ENCODE data around the gene NRXN3.

NRXN3 gene

DNA sequence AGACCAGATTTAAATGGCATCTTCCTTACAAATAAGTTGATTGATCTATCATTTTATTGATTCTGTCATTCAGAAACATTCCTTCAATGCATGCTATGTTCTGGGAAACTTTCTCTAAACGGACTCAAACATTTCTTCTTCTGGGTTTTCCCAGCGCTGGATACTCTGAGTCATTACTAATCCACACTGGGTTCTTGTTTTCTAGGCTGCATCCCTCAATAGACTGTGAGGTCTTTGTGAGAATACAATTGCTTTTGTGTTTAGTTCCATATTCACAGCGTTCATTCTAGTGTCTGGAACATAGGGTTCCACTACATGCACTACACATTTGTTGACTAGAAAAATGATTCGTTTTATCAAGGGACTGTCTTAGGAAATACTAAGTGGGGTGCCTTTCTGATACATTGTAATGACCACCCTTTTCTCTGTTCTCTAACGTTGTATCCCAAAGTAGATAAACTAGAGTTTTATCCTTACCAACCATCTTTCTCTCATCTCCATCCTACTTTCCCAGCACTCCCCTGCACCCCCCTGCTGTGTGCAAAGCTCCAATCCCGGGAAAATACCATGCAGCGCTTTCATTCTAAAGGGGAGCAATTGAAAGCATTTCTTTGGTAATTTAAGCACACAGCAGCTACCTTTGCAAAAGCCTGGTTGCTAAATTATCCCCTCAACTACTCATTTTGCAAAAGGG is 1162.5 kb downstream of the NRXN3 start:
- no peak overlapping the region for H3K4me3 ChIP-seq (ENCODE audit: insufficient read depth, low read depth, low read length, poor library complexity, severe bottlenecking)
- H3K4me1 ChIP-seq (ENCODE audit: control insufficient read depth, insufficient read depth, low read length, poor library complexity, severe bottlenecking): no peaks in the 10 kb centered on the region
- H3K9me3 ChIP-seq (ENCODE audit: control insufficient read depth, low read length): no peaks in the 10 kb centered on the region
- no peak for DNase-seq
- H3K27ac ChIP-seq (ENCODE audit: insufficient read depth, low read length, poor library complexity, severe bottlenecking): no peak overlapping the region
- H3K27me3 ChIP-seq (replicated peaks; ENCODE audit: control insufficient read depth, insufficient read depth, low read length, poor library complexity, severe bottlenecking): no peaks in the 10 kb centered on the region
- H3K36me3 ChIP-seq (ENCODE audit: control insufficient read depth, insufficient read depth, low read length): no peaks in the 10 kb centered on the region

DNA sequence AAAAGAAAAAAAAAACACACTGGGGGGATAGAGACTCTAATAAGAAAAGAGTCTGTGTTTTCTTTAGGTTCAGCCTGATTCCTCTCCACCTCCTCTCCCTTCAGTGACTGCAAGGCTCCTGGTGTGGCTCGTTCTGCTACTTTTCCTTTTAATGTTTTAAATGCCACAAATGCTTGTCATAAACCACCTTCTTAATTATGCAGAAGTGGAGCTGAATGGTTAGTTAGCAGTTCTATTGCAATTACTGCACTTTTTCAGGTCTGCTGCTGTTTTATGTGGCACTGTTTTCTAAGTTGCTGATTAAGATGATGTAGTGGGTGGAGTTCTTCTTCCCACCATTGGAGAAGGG is 1163.0 kb downstream of the NRXN3 start:
- Histone ChIP-seq H3K27me3 (replicated peaks; ENCODE audit: control insufficient read depth, insufficient read depth, low read length, poor library complexity, severe bottlenecking) (no peaks in the 10 kb centered on the region), H3K36me3 (ENCODE audit: control insufficient read depth, insufficient read depth, low read length) (no peaks in the 10 kb centered on the region), H3K27ac (ENCODE audit: insufficient read depth, low read length, poor library complexity, severe bottlenecking) (no peak overlapping the region), H3K4me3 (ENCODE audit: insufficient read depth, low read depth, low read length, poor library complexity, severe bottlenecking) (no peak overlapping the region), H3K4me1 (ENCODE audit: control insufficient read depth, insufficient read depth, low read length, poor library complexity, severe bottlenecking) (no peaks in the 10 kb centered on the region), H3K9me3 (ENCODE audit: control insufficient read depth, low read length) (no peaks in the 10 kb centered on the region)
- no peak for DNase-seq

GRCh38 chr14:79334272-79334671 is 1164.1 kb downstream of the NRXN3 start:
- Histone ChIP-seq H3K9me3 (ENCODE audit: control insufficient read depth, low read length) (no peaks in the 10 kb centered on the region), H3K4me1 (ENCODE audit: control insufficient read depth, insufficient read depth, low read length, poor library complexity, severe bottlenecking) (no peaks in the 10 kb centered on the region), H3K4me3 (ENCODE audit: insufficient read depth, low read depth, low read length, poor library complexity, severe bottlenecking) (no peak overlapping the region), H3K27ac (ENCODE audit: insufficient read depth, low read length, poor library complexity, severe bottlenecking) (no peak overlapping the region), H3K36me3 (ENCODE audit: control insufficient read depth, insufficient read depth, low read length) (no peaks in the 10 kb centered on the region), H3K27me3 (replicated peaks; ENCODE audit: control insufficient read depth, insufficient read depth, low read length, poor library complexity, severe bottlenecking) (no peaks in the 10 kb centered on the region)
- no peak for DNase-seq

DNA sequence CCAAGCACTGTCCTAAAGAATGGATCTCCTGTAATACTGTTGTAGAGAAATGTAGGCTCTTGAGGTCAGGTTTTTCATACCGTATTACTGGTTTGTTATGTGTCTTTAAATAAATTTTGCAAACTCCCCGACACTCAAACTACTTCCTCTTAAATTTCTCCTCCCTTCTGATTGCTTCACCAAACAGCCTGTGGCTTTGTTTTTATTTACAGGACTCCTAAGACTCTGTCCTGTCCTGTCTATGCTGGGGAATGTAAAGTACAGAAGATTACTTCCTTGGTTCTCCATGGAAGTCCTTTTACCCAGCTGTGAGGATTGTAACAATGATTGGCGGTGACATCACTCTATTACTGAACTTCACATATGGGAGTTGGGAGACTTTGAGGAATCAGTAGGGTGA is 1167.6 kb downstream of the NRXN3 start:
- Histone ChIP-seq H3K4me1 (ENCODE audit: control insufficient read depth, insufficient read depth, low read length, poor library complexity, severe bottlenecking) (no peaks in the 10 kb centered on the region), H3K4me3 (ENCODE audit: insufficient read depth, low read depth, low read length, poor library complexity, severe bottlenecking) (no peak overlapping the region), H3K36me3 (ENCODE audit: control insufficient read depth, insufficient read depth, low read length) (no peaks in the 10 kb centered on the region), H3K27me3 (replicated peaks; ENCODE audit: control insufficient read depth, insufficient read depth, low read length, poor library complexity, severe bottlenecking) (no peaks in the 10 kb centered on the region), H3K9me3 (ENCODE audit: control insufficient read depth, low read length) (no peaks in the 10 kb centered on the region), H3K27ac (ENCODE audit: insufficient read depth, low read length, poor library complexity, severe bottlenecking) (no peak overlapping the region)
- no peak for DNase-seq

DNA sequence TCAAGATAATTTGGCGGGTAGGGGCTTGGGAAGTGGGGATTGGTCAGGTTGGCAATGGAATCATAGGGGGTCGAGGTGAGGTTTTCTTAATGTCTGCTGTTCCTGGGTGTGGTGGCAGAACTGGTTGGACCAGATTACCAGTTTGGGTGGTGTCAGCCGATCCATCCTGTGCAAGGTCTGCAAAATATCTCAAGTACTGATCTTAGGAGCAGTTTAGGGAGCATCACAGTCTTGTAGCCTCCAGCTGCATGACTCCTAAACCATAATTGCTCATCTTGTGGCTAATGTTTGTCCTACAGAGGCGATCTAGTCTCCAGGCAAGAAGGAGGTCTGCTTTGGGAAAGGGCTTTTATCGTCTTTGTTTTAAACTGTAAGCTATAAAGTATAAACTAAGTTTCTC is 1172.8 kb downstream of the NRXN3 start:
- no peaks in the 10 kb centered on the region for H3K36me3 ChIP-seq (ENCODE audit: control insufficient read depth, insufficient read depth, low read length)
- no peak for DNase-seq

GRCh38 chr14:79351011-79351410 is 1180.8 kb downstream of the NRXN3 start:
- Histone ChIP-seq H3K9me3 (ENCODE audit: control insufficient read depth, low read length) (no peaks in the 10 kb centered on the region), H3K4me1 (ENCODE audit: control insufficient read depth, insufficient read depth, low read length, poor library complexity, severe bottlenecking) (no peaks in the 10 kb centered on the region), H3K27me3 (replicated peaks; ENCODE audit: control insufficient read depth, insufficient read depth, low read length, poor library complexity, severe bottlenecking) (no peaks in the 10 kb centered on the region), H3K4me3 (ENCODE audit: insufficient read depth, low read depth, low read length, poor library complexity, severe bottlenecking) (no peak overlapping the region), H3K27ac (ENCODE audit: insufficient read depth, low read length, poor library complexity, severe bottlenecking) (no peak overlapping the region), H3K36me3 (ENCODE audit: control insufficient read depth, insufficient read depth, low read length) (no peaks in the 10 kb centered on the region)
- no peak for DNase-seq

More for the DNA sequence above, 1172.8 kb downstream of the NRXN3 start:
- H3K27ac ChIP-seq (ENCODE audit: insufficient read depth, low read length, poor library complexity, severe bottlenecking): no peak overlapping the region
- no peak overlapping the region for H3K4me3 ChIP-seq (ENCODE audit: insufficient read depth, low read depth, low read length, poor library complexity, severe bottlenecking)
- no peaks in the 10 kb centered on the region for H3K9me3 ChIP-seq (ENCODE audit: control insufficient read depth, low read length)
- H3K4me1 ChIP-seq (ENCODE audit: control insufficient read depth, insufficient read depth, low read length, poor library complexity, severe bottlenecking): no peaks in the 10 kb centered on the region
- no peaks in the 10 kb centered on the region for H3K27me3 ChIP-seq (replicated peaks; ENCODE audit: control insufficient read depth, insufficient read depth, low read length, poor library complexity, severe bottlenecking)

GRCh38 chr14:79352076-79352630 is 1182.0 kb downstream of the NRXN3 start:
- no peaks in the 10 kb centered on the region for H3K4me1 ChIP-seq (ENCODE audit: control insufficient read depth, insufficient read depth, low read length, poor library complexity, severe bottlenecking)
- no peak overlapping the region for H3K27ac ChIP-seq (ENCODE audit: insufficient read depth, low read length, poor library complexity, severe bottlenecking)
- no peak for DNase-seq
- H3K27me3 ChIP-seq (replicated peaks; ENCODE audit: control insufficient read depth, insufficient read depth, low read length, poor library complexity, severe bottlenecking): no peaks in the 10 kb centered on the region
- H3K9me3 ChIP-seq (ENCODE audit: control insufficient read depth, low read length): no peaks in the 10 kb centered on the region
- H3K4me3 ChIP-seq (ENCODE audit: insufficient read depth, low read depth, low read length, poor library complexity, severe bottlenecking): no peak overlapping the region
- no peaks in the 10 kb centered on the region for H3K36me3 ChIP-seq (ENCODE audit: control insufficient read depth, insufficient read depth, low read length)

GRCh38 chr14:79354336-79354735 is 1184.2 kb downstream of the NRXN3 start:
- no peaks in the 10 kb centered on the region for H3K9me3 ChIP-seq (ENCODE audit: control insufficient read depth, low read length)
- H3K27ac ChIP-seq (ENCODE audit: insufficient read depth, low read length, poor library complexity, severe bottlenecking): no peak overlapping the region
- H3K4me3 ChIP-seq (ENCODE audit: insufficient read depth, low read depth, low read length, poor library complexity, severe bottlenecking): no peak overlapping the region
- H3K4me1 ChIP-seq (ENCODE audit: control insufficient read depth, insufficient read depth, low read length, poor library complexity, severe bottlenecking): no peaks in the 10 kb centered on the region
- no peaks in the 10 kb centered on the region for H3K27me3 ChIP-seq (replicated peaks; ENCODE audit: control insufficient read depth, insufficient read depth, low read length, poor library complexity, severe bottlenecking)
- no peak for DNase-seq
- no peaks in the 10 kb centered on the region for H3K36me3 ChIP-seq (ENCODE audit: control insufficient read depth, insufficient read depth, low read length)

DNA sequence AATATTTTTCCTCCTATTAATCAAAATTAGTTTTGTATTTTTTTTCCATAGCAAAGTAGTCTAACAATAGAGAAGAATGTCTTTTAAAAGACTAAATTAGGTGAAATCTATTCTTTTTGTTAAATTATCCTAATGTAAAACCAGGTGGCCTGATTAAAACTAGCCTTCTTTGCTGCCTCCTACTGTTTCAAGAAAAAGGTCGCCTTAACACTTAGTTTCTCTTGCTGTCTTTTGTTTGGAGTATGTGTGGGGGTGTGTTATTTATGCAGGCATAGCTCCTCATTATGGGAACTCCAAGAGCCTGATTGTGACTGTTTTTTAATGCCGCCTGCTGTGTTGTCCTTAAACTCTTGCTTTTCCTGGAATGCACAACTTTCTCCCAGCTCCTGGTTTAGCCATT is 1185.9 kb downstream of the NRXN3 start:
- H3K27me3 ChIP-seq (replicated peaks; ENCODE audit: control insufficient read depth, insufficient read depth, low read length, poor library complexity, severe bottlenecking): no peaks in the 10 kb centered on the region
- no peaks in the 10 kb centered on the region for H3K4me1 ChIP-seq (ENCODE audit: control insufficient read depth, insufficient read depth, low read length, poor library complexity, severe bottlenecking)
- no peaks in the 10 kb centered on the region for H3K36me3 ChIP-seq (ENCODE audit: control insufficient read depth, insufficient read depth, low read length)
- no peak overlapping the region for H3K4me3 ChIP-seq (ENCODE audit: insufficient read depth, low read depth, low read length, poor library complexity, severe bottlenecking)
- H3K27ac ChIP-seq (ENCODE audit: insufficient read depth, low read length, poor library complexity, severe bottlenecking): no peak overlapping the region
- no peak for DNase-seq
- H3K9me3 ChIP-seq (ENCODE audit: control insufficient read depth, low read length): no peaks in the 10 kb centered on the region

DNA sequence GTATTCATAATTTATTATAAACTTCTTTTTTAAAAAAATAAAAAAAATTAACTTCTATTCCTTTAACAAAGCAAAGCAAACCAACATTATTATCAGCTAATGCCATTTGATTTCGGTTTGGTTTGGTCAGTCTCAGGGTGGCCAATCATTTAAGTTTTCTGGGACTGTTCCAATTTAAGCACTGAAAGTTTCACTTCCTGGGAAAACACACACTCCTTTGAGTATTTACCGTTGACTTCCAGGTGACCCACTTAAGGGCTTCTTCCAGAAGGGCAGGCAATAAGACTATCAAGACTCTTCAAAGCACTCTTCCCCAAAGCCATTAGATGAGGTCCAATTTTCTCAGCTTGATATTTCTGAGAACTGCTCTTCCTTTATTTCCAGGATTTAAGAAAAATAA is 1187.1 kb downstream of the NRXN3 start:
- no peak for DNase-seq
- Histone ChIP-seq H3K27me3 (replicated peaks; ENCODE audit: control insufficient read depth, insufficient read depth, low read length, poor library complexity, severe bottlenecking) (no peaks in the 10 kb centered on the region), H3K27ac (ENCODE audit: insufficient read depth, low read length, poor library complexity, severe bottlenecking) (no peak overlapping the region), H3K4me3 (ENCODE audit: insufficient read depth, low read depth, low read length, poor library complexity, severe bottlenecking) (no peak overlapping the region), H3K4me1 (ENCODE audit: control insufficient read depth, insufficient read depth, low read length, poor library complexity, severe bottlenecking) (no peaks in the 10 kb centered on the region), H3K9me3 (ENCODE audit: control insufficient read depth, low read length) (no peaks in the 10 kb centered on the region), H3K36me3 (ENCODE audit: control insufficient read depth, insufficient read depth, low read length) (no peaks in the 10 kb centered on the region)

Data from effector memory CD4-positive, alpha-beta T cell (primary cell).